HepG2 (cell line): ENCODE results near the gene KLHDC4. TPM values are rescaled to one million over a fixed set of nuclear protein-coding genes. Genes with fewer than 3 reads are reported as not detected.

Experiments
- CCDC6 ChIP-seq: sonication (generic); formaldehyde crosslinking; IDR thresholded peaks from 2 replicates; pipeline ENCODE4 v1.8.1; 2022; ENCODE audit warnings: mild to moderate bottlenecking, missing genetic modification reagents, moderate library complexity
- CTCF ChIP-seq: sonication (generic); formaldehyde crosslinking; IDR thresholded peaks from 2 replicates; pipeline ENCODE4 v1.5.0; 2020; ENCODE audit warnings: mild to moderate bottlenecking, missing genetic modification reagents, moderate library complexity
- FOXC1 ChIP-seq: sonication (generic); formaldehyde crosslinking; IDR thresholded peaks from 2 replicates; pipeline ENCODE4 v1.8.0; 2022; ENCODE audit warnings: mild to moderate bottlenecking, missing genetic modification reagents, borderline replicate concordance
- HMGXB3 ChIP-seq: sonication (generic); formaldehyde crosslinking; IDR thresholded peaks from 2 replicates; pipeline ENCODE4 v1.4.0; 2020; ENCODE audit warnings: missing genetic modification reagents, borderline replicate concordance
- JARID2 ChIP-seq: sonication (generic); formaldehyde crosslinking; IDR thresholded peaks from 2 replicates; pipeline ENCODE4 v1.8.1; 2023; ENCODE audit warnings: missing genetic modification reagents, inconsistent platforms; ENCODE audit not compliant: insufficient replicate concordance
- KDM3A ChIP-seq: IDR thresholded peaks from 2 replicates; pipeline ENCODE4 v1.6.1; 2018; ENCODE audit warnings: low read depth, missing compliant biosample characterization
- MAX ChIP-seq: IDR thresholded peaks from 2 replicates; pipeline ENCODE4 v1.6.1; 2012; ENCODE audit warnings: inconsistent platforms
- MED1 ChIP-seq: sonication (generic); formaldehyde crosslinking; IDR thresholded peaks from 2 replicates; pipeline ENCODE4 v1.4.0; 2020; ENCODE audit warnings: missing genetic modification reagents
- MTERF4 ChIP-seq: sonication (generic); formaldehyde crosslinking; IDR thresholded peaks from 2 replicates; pipeline ENCODE4 v1.8.0; 2023; ENCODE audit warnings: mild to moderate bottlenecking, missing genetic modification reagents
- REPIN1 ChIP-seq: sonication (generic); formaldehyde crosslinking; IDR thresholded peaks from 2 replicates; pipeline ENCODE4 v1.8.0; 2022; ENCODE audit warnings: missing genetic modification reagents, low read depth, mild to moderate bottlenecking, borderline replicate concordance
- TFDP2 ChIP-seq: sonication (generic); formaldehyde crosslinking; IDR thresholded peaks from 2 replicates; pipeline ENCODE4 v1.4.0; 2020; ENCODE audit warnings: missing genetic modification reagents
- TFE3 ChIP-seq: IDR thresholded peaks from 2 replicates; pipeline ENCODE4 v1.6.1; 2016
- YEATS2 ChIP-seq: sonication (generic); formaldehyde crosslinking; IDR thresholded peaks from 2 replicates; pipeline ENCODE4 v1.4.0; 2020; ENCODE audit warnings: missing genetic modification reagents, borderline replicate concordance
- ZNF335 ChIP-seq: sonication (generic); formaldehyde crosslinking; IDR thresholded peaks from 2 replicates; pipeline ENCODE4 v1.4.0; 2020; ENCODE audit warnings: missing genetic modification reagents
- ZNF362 ChIP-seq: sonication (generic); formaldehyde crosslinking; IDR thresholded peaks from 2 replicates; pipeline ENCODE4 v1.4.0; 2020; ENCODE audit warnings: missing genetic modification reagents, mild to moderate bottlenecking, borderline replicate concordance
- ZNF546 ChIP-seq: sonication (generic); formaldehyde crosslinking; conservative IDR thresholded peaks from 2 replicates; pipeline ENCODE4 v1.8.1; 2023; ENCODE audit warnings: mild to moderate bottlenecking, missing genetic modification reagents
- ZNF563 ChIP-seq: sonication (generic); formaldehyde crosslinking; IDR thresholded peaks from 2 replicates; pipeline ENCODE4 v1.8.0; 2022; ENCODE audit warnings: mild to moderate bottlenecking, moderate library complexity, missing genetic modification reagents
- ZNF777 ChIP-seq: sonication (generic); formaldehyde crosslinking; IDR thresholded peaks from 2 replicates; pipeline ENCODE4 v1.4.0; 2020; ENCODE audit warnings: missing genetic modification reagents
- polyA plus RNA-seq, 8 experiments: library from polyadenylated mRNA; depleted of rRNA in 3 of 8; stranded (reverse) in 7 of 8; unstranded in 1 of 8; fragments of >200 nt; fragmentation: Illumina TruSeq in 4 of 8; extraction: Trizol in 4 of 8; gene quantifications; 2 replicates each; pipeline versions ENCODE4 v1.2.1 to v1.2.3, GENCODE V29; 2011 to 2016; ENCODE audit warnings: low read depth in 4 of 8, missing spikeins in 1 of 8, mixed read lengths in 1 of 8; ENCODE audit not compliant: insufficient read depth in 1 of 8
- total RNA-seq, 5 experiments: library from RNA; depleted of rRNA; stranded (reverse); fragments of >200 nt; fragmentation: Illumina TruSeq; extraction: Trizol; gene quantifications; 2 replicates each; pipeline ENCODE4 v1.2.3, GENCODE V29; 2016; ENCODE audit warnings: low read depth in 1 of 5

KLHDC4 gene
- total and polyA plus RNA-seq, 2 of the 13 experiments (the other 11 are each of a cell fraction or from before 2014, with no cell fraction given), result 18.7 to 31.8 TPM

GRCh38 chr16:87678618-87679017, 87.2 kb downstream of the KLHDC4 start (continued):
- TF ChIP-seq REPIN1 (CRISPR knock-in tag) (peak; percentile 65), CCDC6 (CRISPR knock-in tag) (peak; percentile 47; the same call in 1 of the 2 replicates), MED1 (CRISPR knock-in tag) (0 out of 2 replicates have a peak, but pooled peaks have one; percentile 26), HMGXB3 (no peak), KDM3A (CRISPR knock-in tag) (no peak), ZNF563 (CRISPR knock-in tag) (peak; percentile 35; the same call in 1 of the 2 replicates), ZNF546 (peak; percentile 75; the same call in 1 of the 2 replicates), JARID2 (CRISPR knock-in tag) (no peak), YEATS2 (CRISPR knock-in tag) (no peak), ZNF362 (CRISPR knock-in tag) (no peak), TFE3 (CRISPR knock-in tag) (peak; percentile 76), MAX (peak; percentile 97), ZNF335 (no peak), ZNF777 (CRISPR knock-in tag) (no peak), CTCF (peak; percentile 66), FOXC1 (0 out of 2 replicates have a peak, but pooled peaks have one; percentile 44), TFDP2 (peak; percentile 92), MTERF4 (CRISPR knock-in tag) (peak; percentile 26; the same call in 1 of the 2 replicates)
